Natural killer cell (primary cell): ENCODE data around the gene VASP. TPM values are rescaled to one million over a fixed set of nuclear protein-coding genes. Genes with fewer than 3 reads are reported as not detected.

Experiments used
- ATAC-seq, 3 donors: fragments of 150-1000 bp in 2 of 3; fragments of 200-7000 bp in 1 of 3; cut with Tn5 transposase; 1 replicate in 1 of 3; 2 replicates in 2 of 3; pipeline ENCODE4 v1.10.0; 2021; ENCODE audit warnings: mild to moderate bottlenecking in 2 of 3, moderate library complexity in 2 of 3
- DNase-seq, 2 donors: peaks; one replicate each; pipeline versions ENCODE4 v3.0.0 to v3.0.0-alpha.2; 2013 to 2021; ENCODE audit warnings: mixed read lengths in 1 of 2
- H3K27ac ChIP-seq: one replicate; pipeline ENCODE4 v1.5.1; 2013; ENCODE audit warnings: mild to moderate bottlenecking, low read length
- H3K27me3 ChIP-seq: one replicate; pipeline ENCODE4 v1.6.1; 2013; ENCODE audit warnings: low read length; ENCODE audit not compliant: control insufficient read depth, insufficient read depth
- H3K36me3 ChIP-seq: one replicate; pipeline ENCODE4 v1.6.1; 2013; ENCODE audit warnings: low read length; ENCODE audit not compliant: control insufficient read depth, insufficient read depth
- H3K4me1 ChIP-seq: one replicate; pipeline ENCODE4 v1.6.1; 2013; ENCODE audit warnings: low read length; ENCODE audit not compliant: control insufficient read depth, insufficient read depth
- H3K4me3 ChIP-seq: one replicate; pipeline ENCODE4 v1.5.1; 2013; ENCODE audit warnings: low read length
- H3K9me3 ChIP-seq: one replicate; pipeline ENCODE4 v1.6.1; 2013; ENCODE audit warnings: low read length; ENCODE audit not compliant: control insufficient read depth, insufficient read depth
- H3K27ac Mint-ChIP-seq, 2 donors: one replicate each; pipeline ENCODE4 v1.8.0; 2022; ENCODE audit warnings: mild to moderate bottlenecking in 2 of 2, mixed read lengths in 2 of 2, moderate library complexity in 1 of 2
- H3K27me3 Mint-ChIP-seq, 2 donors: one replicate each; pipeline ENCODE4 v1.8.0; 2022; ENCODE audit warnings: low read depth in 2 of 2, mixed read lengths in 2 of 2
- H3K36me3 Mint-ChIP-seq: one replicate; pipeline ENCODE4 v1.8.0; 2022; ENCODE audit warnings: mixed read lengths
- H3K4me1 Mint-ChIP-seq, 2 donors: one replicate each; pipeline ENCODE4 v1.8.0; 2022; ENCODE audit warnings: mixed read lengths in 2 of 2
- H3K4me3 Mint-ChIP-seq: one replicate; pipeline ENCODE4 v1.8.0; 2022; ENCODE audit warnings: mild to moderate bottlenecking, moderate library complexity, mixed read lengths
- H3K9me3 Mint-ChIP-seq, 2 donors: one replicate each; pipeline ENCODE4 v1.8.0; 2022; ENCODE audit warnings: mixed read lengths in 2 of 2
- WGBS: methylation state at CpG from one replicate; pipeline ENCODE4 v1.1.7; 2013; ENCODE audit warnings: missing lambda C conversion rate; ENCODE audit not compliant: insufficient coverage; 5-methylcytosine and 5-hydroxymethylcytosine counted together
- intact Hi-C: fragments of 100-400 bp; cut with micrococcal nuclease; formaldehyde crosslinking; loops from one replicate; pipeline ENCODE4 v1.14.2; 2022
- total RNA-seq, 4 donors: library from RNA; stranded (reverse); fragments of 120-200 nt in 1 of 4; gene quantifications; one replicate each; pipeline versions ENCODE4 v1.2.3 to v1.2.4, GENCODE V29; 2013 to 2022
- TF ChIP-seq, protein P1 (sequence below): fragments of 200-600 bp; IDR thresholded peaks from one replicate; pipeline ENCODE4 v1.8.0; 2022; ENCODE audit warnings: antibody characterized with exemption

The VASP gene
- total RNA-seq, 3 donors from 2014 or later (not counting 1 experiment from before 2014, with no cell fraction given): 192 to 244 (median 237) TPM

DNA sequence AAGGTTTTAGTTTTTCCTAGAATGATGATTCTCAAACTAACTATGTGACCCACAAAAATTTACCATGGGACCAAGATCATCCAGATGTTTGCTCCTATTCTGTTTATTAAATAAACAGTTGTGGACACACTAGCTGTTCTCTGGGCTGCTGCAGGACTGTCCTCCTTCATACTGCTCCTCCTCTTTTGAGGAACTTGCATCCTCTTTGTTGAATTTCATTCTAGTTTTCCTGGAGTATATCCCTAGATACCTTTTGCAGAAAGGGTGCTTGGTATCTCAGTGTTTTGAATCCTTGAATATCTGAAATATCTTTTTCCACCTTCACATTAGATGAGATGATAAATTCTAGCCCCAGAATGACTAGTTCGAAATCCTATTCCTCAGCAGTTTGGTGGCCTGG, 24.1 kb downstream of the VASP start:
- ATAC-seq (no peak), DNase-seq (no peak)
- Histone ChIP-seq H3K4me1 (peaks cover 12% of the 10 kb centered on the region), H3K27ac (no peak overlapping the region), H3K9me3 (no peaks in the 10 kb centered on the region), H3K36me3 (peaks cover 18% of the 10 kb centered on the region), H3K27me3 (no peaks in the 10 kb centered on the region), H3K4me3 (no peak overlapping the region)
- no peaks in the 10 kb centered on the region for H3K36me3 Mint-ChIP-seq
- no peak overlapping the region for H3K27ac Mint-ChIP-seq
- no peak overlapping the region for H3K4me3 Mint-ChIP-seq
- no peaks in the 10 kb centered on the region for H3K9me3 Mint-ChIP-seq
- TF ChIP-seq, protein P1, sequence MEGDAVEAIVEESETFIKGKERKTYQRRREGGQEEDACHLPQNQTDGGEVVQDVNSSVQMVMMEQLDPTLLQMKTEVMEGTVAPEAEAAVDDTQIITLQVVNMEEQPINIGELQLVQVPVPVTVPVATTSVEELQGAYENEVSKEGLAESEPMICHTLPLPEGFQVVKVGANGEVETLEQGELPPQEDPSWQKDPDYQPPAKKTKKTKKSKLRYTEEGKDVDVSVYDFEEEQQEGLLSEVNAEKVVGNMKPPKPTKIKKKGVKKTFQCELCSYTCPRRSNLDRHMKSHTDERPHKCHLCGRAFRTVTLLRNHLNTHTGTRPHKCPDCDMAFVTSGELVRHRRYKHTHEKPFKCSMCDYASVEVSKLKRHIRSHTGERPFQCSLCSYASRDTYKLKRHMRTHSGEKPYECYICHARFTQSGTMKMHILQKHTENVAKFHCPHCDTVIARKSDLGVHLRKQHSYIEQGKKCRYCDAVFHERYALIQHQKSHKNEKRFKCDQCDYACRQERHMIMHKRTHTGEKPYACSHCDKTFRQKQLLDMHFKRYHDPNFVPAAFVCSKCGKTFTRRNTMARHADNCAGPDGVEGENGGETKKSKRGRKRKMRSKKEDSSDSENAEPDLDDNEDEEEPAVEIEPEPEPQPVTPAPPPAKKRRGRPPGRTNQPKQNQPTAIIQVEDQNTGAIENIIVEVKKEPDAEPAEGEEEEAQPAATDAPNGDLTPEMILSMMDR: no peak
- H3K4me1 Mint-ChIP-seq: peaks cover 11 to 18% of the 10 kb centered on the region in 2 donors
- 100% methylated on average over 1 of the region's 1 CpG for WGBS
- intact Hi-C loops: no loop called here
- no peaks in the 10 kb centered on the region for H3K27me3 Mint-ChIP-seq

DNA sequence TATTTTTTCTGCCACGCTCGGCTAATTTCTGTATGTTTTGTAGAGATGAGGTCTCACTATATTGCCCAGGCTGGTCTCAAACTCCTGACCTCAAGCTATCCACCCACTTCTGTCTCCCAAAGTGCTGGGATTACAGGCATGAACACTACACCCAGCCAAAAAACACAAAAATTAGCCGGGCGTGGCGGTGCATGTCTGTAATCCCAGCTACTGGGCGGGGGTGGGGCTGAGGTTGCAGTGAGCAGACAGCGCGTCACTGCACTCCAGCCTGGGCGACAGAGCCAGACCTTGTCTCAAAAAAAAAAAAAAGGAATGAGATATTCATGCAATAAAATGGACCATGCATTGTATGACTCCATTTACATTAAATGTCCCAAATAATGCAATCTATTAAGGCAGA, 32.2 kb downstream of the VASP start:
- H3K4me1 ChIP-seq: no peaks in the 10 kb centered on the region
- no peaks in the 10 kb centered on the region for H3K36me3 ChIP-seq
- no peaks in the 10 kb centered on the region for H3K27me3 ChIP-seq
- H3K9me3 ChIP-seq: no peaks in the 10 kb centered on the region
- WGBS: 96% methylated on average over 9 of the region's 9 CpGs
- Mint-ChIP-seq H3K27me3 (no peaks in the 10 kb centered on the region), H3K4me3 (no peak overlapping the region), H3K36me3 (no peaks in the 10 kb centered on the region), H3K27ac (no peak overlapping the region), H3K4me1 (no peaks in the 10 kb centered on the region), H3K9me3 (no peaks in the 10 kb centered on the region)
- H3K4me3 ChIP-seq: no peak overlapping the region
- ATAC-seq (no peak), DNase-seq (no peak)
- TF ChIP-seq, protein P1: no peak
- intact Hi-C loops: no loop called here
- H3K27ac ChIP-seq: no peak overlapping the region

DNA sequence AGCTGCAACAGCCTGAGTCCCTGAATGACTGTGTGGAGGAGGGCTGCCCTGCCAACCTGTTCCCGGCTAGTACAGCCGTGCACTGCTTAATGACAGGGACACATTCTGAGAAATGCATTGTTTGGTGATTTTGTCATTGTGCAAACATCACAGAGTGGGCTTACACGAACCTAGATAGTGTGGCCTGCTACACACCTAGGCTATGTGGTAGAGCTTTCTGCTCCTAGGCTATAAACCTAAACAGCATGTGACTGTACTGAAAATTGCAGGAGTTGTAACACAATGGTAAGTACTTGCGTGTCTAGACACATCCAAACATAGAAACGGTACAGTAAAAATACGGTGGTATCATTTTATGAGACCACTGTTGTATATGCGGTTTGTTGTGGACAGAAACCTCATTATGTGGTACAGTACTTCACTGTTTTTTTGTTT, 35.0 kb downstream of the VASP start:
- Histone ChIP-seq H3K36me3 (no peaks in the 10 kb centered on the region), H3K27me3 (no peaks in the 10 kb centered on the region), H3K9me3 (no peaks in the 10 kb centered on the region), H3K4me1 (no peaks in the 10 kb centered on the region), H3K27ac (no peak overlapping the region), H3K4me3 (no peak overlapping the region)
- intact Hi-C loops: no loop called here
- Mint-ChIP-seq H3K4me1 (no peaks in the 10 kb centered on the region), H3K9me3 (no peaks in the 10 kb centered on the region), H3K4me3 (no peak overlapping the region), H3K27ac (no peak overlapping the region), H3K36me3 (no peaks in the 10 kb centered on the region), H3K27me3 (no peaks in the 10 kb centered on the region)
- DNase-seq (no peak), ATAC-seq (no peak)
- 91% methylated on average over 7 of the region's 7 CpGs for whole genome bisulfite sequencing
- TF ChIP-seq, protein P1: no peak

DNA sequence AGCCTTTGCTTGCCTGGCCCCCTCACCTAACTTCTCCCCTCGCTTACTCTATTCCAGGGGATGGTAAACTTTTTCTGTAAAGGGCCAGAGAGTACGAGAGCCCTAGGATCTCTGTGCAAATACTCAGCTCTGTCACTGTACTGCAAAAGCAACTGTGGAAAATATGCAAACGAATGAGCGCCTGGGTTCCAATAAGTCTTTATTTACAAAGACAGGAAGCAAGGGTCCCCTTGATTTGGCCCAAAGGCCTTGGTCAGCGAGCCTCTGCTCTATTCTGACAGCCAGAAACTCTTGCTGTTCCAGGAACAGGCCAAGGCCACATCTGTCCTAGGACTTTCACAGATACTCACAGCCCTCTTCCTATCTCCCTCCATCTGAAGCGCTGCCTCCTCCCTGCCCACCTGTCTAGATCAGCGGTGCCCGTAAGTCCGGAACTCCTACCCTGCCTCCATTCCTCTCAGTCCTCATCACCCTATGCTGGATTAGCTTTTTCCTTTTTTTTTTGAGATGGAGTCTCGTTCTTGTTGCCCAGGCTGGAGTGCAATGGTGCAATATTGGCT, 40.0 kb downstream of the VASP start:
- H3K4me3 Mint-ChIP-seq: no peak overlapping the region
- intact Hi-C loops: no loop called here
- no peaks in the 10 kb centered on the region for H3K9me3 ChIP-seq
- H3K27me3 ChIP-seq: no peaks in the 10 kb centered on the region
- no peak overlapping the region for H3K27ac ChIP-seq
- no peaks in the 10 kb centered on the region for H3K4me1 Mint-ChIP-seq
- no peaks in the 10 kb centered on the region for H3K9me3 Mint-ChIP-seq
- no peaks in the 10 kb centered on the region for H3K27me3 Mint-ChIP-seq
- H3K4me3 ChIP-seq: no peak overlapping the region
- no peaks in the 10 kb centered on the region for H3K36me3 Mint-ChIP-seq
- DNase-seq: no peak
- no peak overlapping the region for H3K27ac Mint-ChIP-seq
- WGBS: 88% methylated on average over 10 of the region's 10 CpGs
- TF ChIP-seq, protein P1: no peak
- no peaks in the 10 kb centered on the region for H3K4me1 ChIP-seq
- ATAC-seq: no peak
- no peaks in the 10 kb centered on the region for H3K36me3 ChIP-seq
